ENCODE results near the gene GALNT1. TPM values are rescaled to one million over a fixed set of nuclear protein-coding genes. Genes with fewer than 3 reads are reported as not detected.

The GALNT1 gene
- total RNA-seq, 1 donor: 82.9 TPM

DNA sequence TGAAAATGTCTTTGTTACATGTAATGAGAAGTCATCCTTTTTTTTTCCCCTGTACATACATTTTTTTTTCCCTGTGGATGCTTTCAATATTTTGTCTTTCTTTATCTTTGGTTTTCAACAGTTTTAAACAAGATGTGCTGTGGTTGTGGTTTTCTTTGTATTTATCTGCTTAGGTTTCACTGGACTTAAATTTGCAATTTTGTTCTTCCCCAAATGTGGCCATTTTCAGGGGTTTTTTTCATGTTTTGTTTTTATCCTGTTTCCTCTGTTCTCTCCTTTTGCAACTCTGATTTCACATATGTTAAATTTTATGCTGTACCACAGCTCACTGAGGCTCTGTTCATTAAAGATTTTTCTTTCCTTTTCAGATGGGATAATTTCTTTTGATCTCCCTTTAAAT lies 41.7 kb downstream of the GALNT1 start:
- H3K4me3 ChIP-seq (ENCODE audit: low read depth, low read length): no peak overlapping the region
- DNase-seq (ENCODE audit: low read depth): no peak
- TF ChIP-seq, protein P1, sequence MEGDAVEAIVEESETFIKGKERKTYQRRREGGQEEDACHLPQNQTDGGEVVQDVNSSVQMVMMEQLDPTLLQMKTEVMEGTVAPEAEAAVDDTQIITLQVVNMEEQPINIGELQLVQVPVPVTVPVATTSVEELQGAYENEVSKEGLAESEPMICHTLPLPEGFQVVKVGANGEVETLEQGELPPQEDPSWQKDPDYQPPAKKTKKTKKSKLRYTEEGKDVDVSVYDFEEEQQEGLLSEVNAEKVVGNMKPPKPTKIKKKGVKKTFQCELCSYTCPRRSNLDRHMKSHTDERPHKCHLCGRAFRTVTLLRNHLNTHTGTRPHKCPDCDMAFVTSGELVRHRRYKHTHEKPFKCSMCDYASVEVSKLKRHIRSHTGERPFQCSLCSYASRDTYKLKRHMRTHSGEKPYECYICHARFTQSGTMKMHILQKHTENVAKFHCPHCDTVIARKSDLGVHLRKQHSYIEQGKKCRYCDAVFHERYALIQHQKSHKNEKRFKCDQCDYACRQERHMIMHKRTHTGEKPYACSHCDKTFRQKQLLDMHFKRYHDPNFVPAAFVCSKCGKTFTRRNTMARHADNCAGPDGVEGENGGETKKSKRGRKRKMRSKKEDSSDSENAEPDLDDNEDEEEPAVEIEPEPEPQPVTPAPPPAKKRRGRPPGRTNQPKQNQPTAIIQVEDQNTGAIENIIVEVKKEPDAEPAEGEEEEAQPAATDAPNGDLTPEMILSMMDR (IDR thresholded peaks at IDR 0.05; ENCODE audit: insufficient read depth, low read depth, low read length): no peak

DNA sequence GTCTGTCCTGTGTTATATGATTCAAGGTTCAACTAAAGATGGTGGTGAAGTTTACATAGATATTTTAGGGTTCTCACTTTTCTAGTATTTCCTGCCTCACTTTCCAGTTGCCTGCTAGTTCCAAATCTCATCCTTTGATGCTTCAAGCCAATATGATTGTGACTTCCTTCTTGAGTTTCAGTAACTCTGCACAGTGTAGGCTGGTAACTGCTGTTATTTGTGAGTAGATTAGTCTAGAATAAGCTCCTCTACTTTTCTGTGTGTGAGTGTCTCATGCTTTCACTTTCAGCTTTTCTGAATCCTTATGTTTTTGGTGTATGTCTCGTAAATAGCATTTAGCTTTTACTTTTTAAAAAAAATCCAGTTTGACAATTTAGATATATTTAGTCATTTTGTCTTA lies 42.6 kb downstream of the GALNT1 start:
- peak; percentile 24 for DNase-seq (ENCODE audit: low read depth)
- no peak overlapping the region for H3K4me3 ChIP-seq (ENCODE audit: low read depth, low read length)
- TF ChIP-seq, protein P1 (IDR thresholded peaks at IDR 0.05; ENCODE audit: insufficient read depth, low read depth, low read length): no peak

GRCh38 chr18:35625232-35625631 lies 43.7 kb downstream of the GALNT1 start:
- H3K4me3 ChIP-seq (ENCODE audit: low read depth, low read length): no peak overlapping the region
- DNase-seq (ENCODE audit: low read depth): no peak
- TF ChIP-seq, protein P1 (IDR thresholded peaks at IDR 0.05; ENCODE audit: insufficient read depth, low read depth, low read length): no peak

- no peak for DNase-seq (ENCODE audit: low read depth)
- H3K4me3 ChIP-seq (ENCODE audit: low read depth, low read length): no peak overlapping the region
- TF ChIP-seq, protein P1 (IDR thresholded peaks at IDR 0.05; ENCODE audit: insufficient read depth, low read depth, low read length): no peak
Measured at GRCh38 chr18:35633761-35634160, 52.2 kb downstream of the GALNT1 start.

DNA sequence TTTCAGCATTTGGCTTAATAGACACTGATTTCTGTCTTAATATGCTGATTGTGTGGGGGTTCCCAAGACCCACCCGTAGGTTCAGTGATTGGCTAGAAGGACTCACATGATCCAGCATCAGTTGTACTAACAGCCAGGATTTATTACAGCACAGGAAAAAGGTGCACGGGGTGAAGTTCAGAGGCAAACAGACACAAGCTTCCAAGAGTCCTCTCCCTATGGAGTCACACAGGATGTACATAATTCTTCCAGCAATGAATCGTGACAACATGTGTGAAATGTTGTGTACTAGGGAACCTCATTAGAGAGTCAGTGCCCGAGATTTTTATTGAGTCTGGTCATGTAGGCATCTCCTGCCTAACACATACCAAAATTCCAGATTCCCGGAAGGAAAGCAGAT lies 52.8 kb downstream of the GALNT1 start:
- peak; percentile 57 for DNase-seq (ENCODE audit: low read depth)

GRCh38 chr18:35635170-35635569 lies 53.6 kb downstream of the GALNT1 start:
- DNase-seq (ENCODE audit: low read depth): peak; percentile 67
- H3K4me3 ChIP-seq (ENCODE audit: low read depth, low read length): no peak overlapping the region
- TF ChIP-seq, protein P1 (IDR thresholded peaks at IDR 0.05; ENCODE audit: insufficient read depth, low read depth, low read length): no peak

More for the DNA sequence above, 52.8 kb downstream of the GALNT1 start:
- H3K4me3 ChIP-seq (ENCODE audit: low read depth, low read length): no peak overlapping the region
- TF ChIP-seq, protein P1 (IDR thresholded peaks at IDR 0.05; ENCODE audit: insufficient read depth, low read depth, low read length): no peak

DNA sequence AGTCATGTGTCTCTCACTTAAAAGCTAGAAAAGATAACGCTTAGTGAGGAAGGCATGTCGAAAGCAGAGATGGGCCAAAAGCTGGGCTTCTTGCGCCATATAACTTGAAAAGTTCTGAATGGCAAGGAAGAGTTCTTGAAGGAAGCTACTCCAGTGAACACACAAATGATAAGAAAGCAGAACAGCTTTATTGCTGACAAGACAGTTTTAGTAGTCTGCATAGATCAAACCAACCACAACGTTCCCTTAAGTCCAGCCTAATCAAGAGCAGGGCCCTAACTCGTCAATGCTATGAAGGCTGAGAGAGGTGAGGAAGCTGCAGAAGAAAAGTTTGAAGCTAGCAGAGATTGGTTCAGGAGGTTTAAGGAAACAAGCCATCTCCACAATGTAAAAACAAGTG lies 55.7 kb downstream of the GALNT1 start:
- no peak overlapping the region for H3K4me3 ChIP-seq (ENCODE audit: low read depth, low read length)
- TF ChIP-seq, protein P1 (IDR thresholded peaks at IDR 0.05; ENCODE audit: insufficient read depth, low read depth, low read length): no peak
- DNase-seq (ENCODE audit: low read depth): no peak
